Hair follicular keratinocyte (primary cell): ENCODE measurements around the gene FOXP1. TPM values are rescaled to one million over a fixed set of nuclear protein-coding genes. Genes with fewer than 3 reads are reported as not detected.

Source experiments
- total RNA-seq: library from RNA; depleted of rRNA; stranded (reverse); fragments of >200 nt; gene quantifications from 2 replicates; pipeline ENCODE4 v1.2.3, GENCODE V29; 2015

FOXP1 gene
- total RNA-seq = 22.9 and 25.7 TPM in 2 replicates

DNA sequence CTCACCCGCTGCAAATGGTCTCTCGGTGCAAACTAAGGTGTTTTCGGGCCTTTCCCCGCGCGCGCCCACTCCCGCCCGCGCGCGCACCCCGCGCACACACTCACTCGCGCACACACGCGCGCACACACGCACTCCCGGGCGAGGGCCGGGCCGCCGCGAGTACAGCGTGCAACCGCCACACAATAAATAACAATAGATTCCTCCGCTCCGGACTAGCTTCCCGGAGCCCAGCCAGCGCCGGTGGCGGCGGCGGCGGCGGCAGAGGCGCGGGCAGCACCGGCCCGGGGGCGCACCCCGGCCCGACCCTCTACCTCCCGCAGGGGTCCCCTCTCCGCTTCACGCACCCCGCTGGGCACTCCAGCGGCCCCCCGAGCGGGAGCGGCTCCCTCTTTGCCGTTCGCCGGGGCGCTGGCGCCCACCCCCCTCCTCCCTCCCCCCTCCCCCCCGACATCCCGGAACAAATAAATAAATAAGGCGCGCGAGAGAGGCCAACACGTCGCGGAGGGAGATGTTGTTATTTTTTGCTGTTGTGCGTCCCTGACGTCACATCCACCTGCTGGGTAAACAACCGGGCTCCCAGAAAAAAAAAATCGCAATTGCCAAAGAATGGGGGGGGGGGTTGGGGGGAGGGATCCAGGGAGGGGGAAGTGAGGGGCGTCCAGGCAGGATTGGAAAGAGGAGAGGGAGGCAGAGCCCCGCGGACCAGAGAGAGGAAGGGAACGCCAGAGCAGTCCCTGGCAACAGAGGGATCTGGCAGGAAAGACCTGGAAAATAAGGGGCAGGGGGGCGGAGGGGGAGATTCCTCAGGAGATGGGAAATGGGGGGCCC, at the start of gene FOXP1:
Gene FOXP1, minus strand, starts transcription at position 163 of the 828 bp plus-strand sequence. CDS start 385,347 bp downstream, outside the sequence.

Other genes starting within 250 kb of the FOXP1 start
- gene EIF4E3, start 141.7 kb upstream of the FOXP1 start, total RNA-seq = 1.4 and 3.0 TPM in 2 replicates
- gene GPR27, start 170.1 kb upstream of the FOXP1 start, total RNA-seq = 0.08 and 0.11 TPM in 2 replicates
- not detected in 2 replicates for gene PROK2, start 201.4 kb upstream of the FOXP1 start, total RNA-seq